CD4-positive, CD25-positive, alpha-beta regulatory T cell (primary cell): ENCODE results near the gene MRPL52. TPM values are rescaled to one million over a fixed set of nuclear protein-coding genes. Genes with fewer than 3 reads are reported as not detected.

ENCODE experiments used
- ATAC-seq, 2 donors: fragments of 150-1000 bp; cut with Tn5 transposase; one replicate each; pipeline ENCODE4 v1.10.0; 2021; ENCODE audit warnings: low read depth in 2 of 2, moderate number of reproducible peaks in 2 of 2, moderate library complexity in 1 of 2
- DNase-seq, 3 donors: peaks; one replicate each; pipeline versions ENCODE4 v3.0.0 to v3.0.0-alpha.2; 2012 to 2022; ENCODE audit warnings: mixed read lengths in 1 of 3
- H3K27ac ChIP-seq: one replicate; pipeline ENCODE4 v1.7.0; 2013; ENCODE audit warnings: mild to moderate bottlenecking, low read length; ENCODE audit not compliant: insufficient read depth, poor library complexity, severe bottlenecking
- H3K27me3 ChIP-seq: one replicate; pipeline ENCODE4 v1.7.0; 2013; ENCODE audit warnings: low read length; ENCODE audit not compliant: control insufficient read depth, insufficient read depth
- H3K36me3 ChIP-seq: one replicate; pipeline ENCODE4 v1.7.0; 2013; ENCODE audit warnings: mild to moderate bottlenecking, low read length, moderate library complexity; ENCODE audit not compliant: control insufficient read depth, insufficient read depth
- H3K4me1 ChIP-seq: 2 replicates; pipeline ENCODE4 v1.7.0; 2013; ENCODE audit warnings: mild to moderate bottlenecking, low read length; ENCODE audit not compliant: insufficient read depth, control insufficient read depth, poor library complexity, severe bottlenecking
- H3K4me3 ChIP-seq: one replicate; pipeline ENCODE4 v1.7.0; 2013; ENCODE audit warnings: low read depth, mild to moderate bottlenecking, low read length, moderate library complexity
- H3K9me3 ChIP-seq, 2 experiments: 1 replicate in 1 of 2; 2 replicates in 1 of 2; pipeline ENCODE4 v1.7.0; 2013; ENCODE audit warnings: low read length in 2 of 2, mild to moderate bottlenecking in 1 of 2, moderate library complexity in 1 of 2; ENCODE audit not compliant: control insufficient read depth in 2 of 2
- H3K27ac Mint-ChIP-seq, 3 donors: one replicate each; pipeline ENCODE4 v1.8.0; 2020 to 2022; ENCODE audit warnings: mild to moderate bottlenecking in 3 of 3, mixed read lengths in 3 of 3, moderate library complexity in 2 of 3
- H3K27me3 Mint-ChIP-seq: one replicate; pipeline ENCODE4 v1.8.0; 2022; ENCODE audit warnings: mild to moderate bottlenecking, mixed read lengths
- H3K36me3 Mint-ChIP-seq: one replicate; pipeline ENCODE4 v1.8.0; 2020; ENCODE audit warnings: mixed read lengths
- H3K4me1 Mint-ChIP-seq, 4 donors: one replicate each; pipeline ENCODE4 v1.8.0; 2020 to 2022; ENCODE audit warnings: mixed read lengths in 4 of 4, mild to moderate bottlenecking in 1 of 4
- H3K4me3 Mint-ChIP-seq, 4 donors: one replicate each; pipeline ENCODE4 v1.8.0; 2020 to 2022; ENCODE audit warnings: mild to moderate bottlenecking in 4 of 4, mixed read lengths in 4 of 4, moderate library complexity in 3 of 4
- H3K9me3 Mint-ChIP-seq, 7 donors: one replicate each; pipeline ENCODE4 v1.8.0; 2020 to 2022; ENCODE audit warnings: mixed read lengths in 7 of 7, mild to moderate bottlenecking in 3 of 7, moderate library complexity in 2 of 7
- polyA plus RNA-seq, 4 donors: library from polyadenylated mRNA; unstranded; fragments of 300-500 nt; fragmentation: Illumina TruSeq; gene quantifications; one replicate each; pipeline ENCODE4 v1.2.3, GENCODE V29; 2021
- total RNA-seq: library from RNA; stranded (reverse); gene quantifications from one replicate; pipeline ENCODE4 v1.2.3, GENCODE V29; 2022

MRPL52 gene
- total and polyA plus RNA-seq, 5 donors from 2014 or later: 35.7 to 148 (median 136) TPM

DNA sequence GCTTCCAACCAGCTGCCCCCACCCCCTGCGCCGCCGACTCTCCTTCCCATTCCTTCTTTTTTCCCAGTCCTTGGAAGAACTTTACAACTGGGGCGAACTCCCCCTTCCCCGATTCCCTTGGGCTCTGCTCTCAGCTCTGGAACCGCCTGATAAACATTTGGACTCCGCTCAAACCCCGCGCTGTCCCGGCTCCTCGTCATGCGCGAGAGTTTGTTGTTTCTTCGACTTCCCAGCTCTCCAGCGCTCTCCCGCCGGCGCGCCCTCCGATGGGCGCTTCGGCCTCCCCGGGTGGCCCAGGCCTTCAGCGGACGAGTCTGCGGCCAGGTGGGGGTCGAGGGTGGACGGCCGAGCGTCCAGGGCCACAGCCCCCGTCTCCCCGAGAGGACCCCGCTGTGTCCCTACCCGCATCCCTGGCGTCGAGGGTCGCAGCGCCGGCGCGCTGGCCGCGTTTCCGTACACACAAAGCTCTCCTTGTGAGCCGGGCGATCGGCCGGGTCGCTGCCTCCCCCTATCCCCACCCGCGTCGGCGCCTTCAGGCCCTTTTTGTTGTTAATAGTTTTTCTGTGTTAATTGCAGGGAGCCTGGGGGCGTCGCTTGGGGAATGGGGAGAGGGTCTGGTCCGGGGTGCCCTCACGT lies 7.5 kb downstream of the MRPL52 start:
- no peak for ATAC-seq

DNA sequence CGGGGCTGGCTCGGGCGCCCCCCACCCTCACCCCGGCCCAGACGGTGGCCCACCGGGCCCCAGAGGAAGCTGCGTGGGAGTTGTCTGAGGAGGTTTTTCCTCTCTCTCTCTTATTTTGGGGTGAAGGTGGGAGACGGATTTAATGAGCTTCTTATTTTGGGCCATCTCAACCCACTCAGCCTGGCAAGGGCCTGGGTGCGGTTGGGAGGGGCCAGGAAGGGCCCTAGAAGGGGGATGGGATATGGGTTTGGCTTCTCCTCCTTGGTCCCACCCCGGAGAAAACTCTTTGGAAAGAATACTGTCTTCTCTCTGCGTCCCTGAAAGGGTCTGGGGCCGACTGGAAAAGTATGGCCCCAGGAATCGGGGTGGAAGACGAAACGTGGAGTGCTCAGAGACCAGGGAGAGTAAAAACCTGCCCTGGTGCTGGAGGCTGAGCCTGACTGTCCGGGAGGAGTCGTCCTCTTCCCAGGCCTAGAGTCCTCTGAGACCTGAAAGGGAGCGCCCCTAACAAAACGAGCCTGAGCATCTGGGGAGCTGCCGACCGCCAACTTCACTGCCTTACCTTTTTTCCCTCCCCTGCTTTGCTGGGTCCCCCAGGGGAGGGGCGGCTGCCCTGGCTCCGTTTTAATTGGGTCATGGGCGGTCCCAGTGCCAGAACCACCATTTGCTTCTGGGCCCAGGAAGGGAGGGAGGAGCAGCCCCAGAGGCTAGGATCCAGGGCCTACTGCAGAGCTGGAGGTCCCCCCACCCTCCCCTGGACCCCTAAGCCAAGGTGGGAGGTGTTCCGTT lies 8.3 kb downstream of the MRPL52 start:
- H3K27ac Mint-ChIP-seq: peak overlapping the region in 2 of 3 donors; percentile 20 to 42
- no peaks in the 10 kb centered on the region for H3K9me3 Mint-ChIP-seq
- H3K36me3 Mint-ChIP-seq: peaks cover 17% of the 10 kb centered on the region
- no peaks in the 10 kb centered on the region for H3K27me3 ChIP-seq
- DNase-seq: no peak
- H3K4me1 ChIP-seq: peaks cover 11% of the 10 kb centered on the region
- H3K4me3 Mint-ChIP-seq: peak overlapping the region in 1 of 4 donors; percentile 65
- peaks cover 23% of the 10 kb centered on the region for H3K27me3 Mint-ChIP-seq
- H3K36me3 ChIP-seq: peaks cover 13% of the 10 kb centered on the region
- peaks cover 0 to 27% (median 1%) of the 10 kb centered on the region in 4 donors for H3K4me1 Mint-ChIP-seq
- H3K27ac ChIP-seq: no peak overlapping the region
- no peak overlapping the region for H3K4me3 ChIP-seq
- no peaks in the 10 kb centered on the region for H3K9me3 ChIP-seq
- no peak for ATAC-seq

More for the DNA sequence above, 7.5 kb downstream of the MRPL52 start:
- no peaks in the 10 kb centered on the region for H3K9me3 ChIP-seq
- H3K4me1 ChIP-seq: peaks cover 11% of the 10 kb centered on the region
- Mint-ChIP-seq H3K9me3 (no peaks in the 10 kb centered on the region), H3K4me1 (peaks cover 0 to 27% (median 1%) of the 10 kb centered on the region in 4 donors), H3K4me3 (peak overlapping the region; percentile 47 to 89 (median 72)), H3K36me3 (peaks cover 17% of the 10 kb centered on the region), H3K27me3 (peaks cover 23% of the 10 kb centered on the region), H3K27ac (peak overlapping the region; percentile 84 to 97 (median 90))
- H3K4me3 ChIP-seq: no peak overlapping the region
- DNase-seq: no peak
- peaks cover 13% of the 10 kb centered on the region for H3K36me3 ChIP-seq
- H3K27ac ChIP-seq: no peak overlapping the region
- H3K27me3 ChIP-seq: no peaks in the 10 kb centered on the region

DNA sequence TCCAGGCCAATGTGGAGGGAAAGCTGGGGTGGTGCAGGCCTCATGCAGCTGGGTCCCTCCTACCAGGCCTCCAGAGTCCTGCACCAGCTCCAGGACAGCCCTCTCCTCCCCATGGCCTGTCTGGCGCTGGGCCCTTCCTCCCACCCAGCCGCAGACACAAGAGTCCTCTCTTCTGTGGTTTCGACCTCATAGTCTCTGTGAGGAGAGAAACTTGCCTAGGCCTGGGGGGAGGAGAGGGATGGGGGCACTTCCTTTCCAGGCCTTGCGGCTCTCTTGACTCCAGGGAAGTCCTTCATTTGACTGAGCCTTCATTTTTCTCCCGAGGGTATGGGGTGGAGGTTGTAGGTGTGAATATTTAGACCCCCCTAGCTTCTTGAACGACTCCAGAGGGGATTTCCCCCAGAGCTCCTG lies 8.9 kb downstream of the MRPL52 start:
- no peak overlapping the region for H3K27ac Mint-ChIP-seq
- H3K36me3 Mint-ChIP-seq: peaks cover 17% of the 10 kb centered on the region
- Histone ChIP-seq H3K36me3 (peaks cover 7% of the 10 kb centered on the region), H3K4me3 (no peak overlapping the region), H3K27me3 (no peaks in the 10 kb centered on the region), H3K4me1 (peaks cover 11% of the 10 kb centered on the region), H3K27ac (no peak overlapping the region), H3K9me3 (no peaks in the 10 kb centered on the region)
- H3K9me3 Mint-ChIP-seq: no peaks in the 10 kb centered on the region
- DNase-seq: no peak
- ATAC-seq: no peak
- no peak overlapping the region for H3K4me3 Mint-ChIP-seq
- peaks cover 23% of the 10 kb centered on the region for H3K27me3 Mint-ChIP-seq
- peaks cover 0 to 24% (median 1%) of the 10 kb centered on the region in 4 donors for H3K4me1 Mint-ChIP-seq

DNA sequence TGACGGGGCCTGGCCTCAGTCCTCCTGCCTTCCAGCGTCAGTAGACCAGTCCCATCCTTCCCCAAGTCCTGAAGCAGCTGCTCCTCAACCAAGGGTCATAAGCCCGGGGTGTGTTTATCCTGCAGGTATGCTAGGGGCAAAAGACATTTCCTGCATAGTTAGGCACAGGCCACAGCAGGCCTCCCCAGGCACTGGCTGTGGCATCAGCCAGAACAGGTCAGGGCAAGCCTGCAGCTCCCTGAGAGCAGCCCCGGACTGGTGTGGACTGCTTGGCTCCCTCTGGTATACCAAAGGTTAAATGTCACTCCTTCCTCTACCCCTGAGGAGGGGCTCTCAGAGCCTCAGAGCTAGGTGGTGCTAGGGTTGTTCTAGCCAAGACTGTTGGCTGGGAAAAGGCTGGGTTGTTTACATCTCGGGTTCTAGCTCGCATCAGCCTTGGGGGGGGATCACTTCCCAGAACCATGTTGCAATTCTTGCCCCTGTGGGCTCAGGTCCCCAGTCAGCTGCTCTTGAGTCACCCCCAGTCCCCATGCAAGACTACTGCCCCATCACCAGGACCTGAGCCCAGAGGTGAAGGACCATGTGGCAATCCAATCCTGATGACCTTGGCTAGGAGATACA lies 9.6 kb downstream of the MRPL52 start:
- DNase-seq: no peak
- peak overlapping the region in 1 of 4 donors; percentile 50 for H3K4me3 Mint-ChIP-seq
- Histone ChIP-seq H3K27me3 (no peaks in the 10 kb centered on the region), H3K27ac (no peak overlapping the region), H3K4me3 (no peak overlapping the region), H3K9me3 (no peaks in the 10 kb centered on the region), H3K4me1 (peaks cover 11% of the 10 kb centered on the region), H3K36me3 (peaks cover 2% of the 10 kb centered on the region)
- no peak for ATAC-seq
- H3K9me3 Mint-ChIP-seq: no peaks in the 10 kb centered on the region
- H3K27ac Mint-ChIP-seq: no peak overlapping the region
- H3K4me1 Mint-ChIP-seq: peaks cover 0 to 23% (median 1%) of the 10 kb centered on the region in 4 donors
- H3K27me3 Mint-ChIP-seq: peaks cover 25% of the 10 kb centered on the region
- peaks cover 12% of the 10 kb centered on the region for H3K36me3 Mint-ChIP-seq

DNA sequence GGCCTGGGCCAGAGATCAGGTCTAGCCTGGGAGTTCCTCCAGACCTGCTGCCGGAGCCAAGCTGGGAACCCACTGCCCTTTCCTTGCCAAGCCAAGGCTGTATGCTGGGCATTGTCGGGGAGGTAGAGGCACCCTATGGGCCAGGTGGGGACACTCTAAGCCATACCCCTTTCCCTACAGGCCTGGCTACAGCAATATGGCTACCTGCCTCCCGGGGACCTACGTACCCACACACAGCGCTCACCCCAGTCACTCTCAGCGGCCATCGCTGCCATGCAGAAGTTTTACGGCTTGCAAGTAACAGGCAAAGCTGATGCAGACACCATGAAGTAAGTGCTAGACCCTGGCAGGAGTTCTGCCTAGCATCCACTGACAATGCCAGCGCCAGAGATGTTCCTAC lies 11.6 kb downstream of the MRPL52 start:
- Histone ChIP-seq H3K9me3 (no peaks in the 10 kb centered on the region), H3K27me3 (no peaks in the 10 kb centered on the region), H3K36me3 (no peaks in the 10 kb centered on the region), H3K4me1 (peaks cover 11% of the 10 kb centered on the region), H3K27ac (no peak overlapping the region), H3K4me3 (no peak overlapping the region)
- Mint-ChIP-seq H3K4me3 (no peak overlapping the region), H3K9me3 (no peaks in the 10 kb centered on the region), H3K4me1 (peaks cover 0 to 13% (median 0%) of the 10 kb centered on the region in 4 donors), H3K27me3 (peaks cover 29% of the 10 kb centered on the region), H3K36me3 (no peaks in the 10 kb centered on the region), H3K27ac (no peak overlapping the region)
- DNase-seq: no peak
- ATAC-seq: no peak

DNA sequence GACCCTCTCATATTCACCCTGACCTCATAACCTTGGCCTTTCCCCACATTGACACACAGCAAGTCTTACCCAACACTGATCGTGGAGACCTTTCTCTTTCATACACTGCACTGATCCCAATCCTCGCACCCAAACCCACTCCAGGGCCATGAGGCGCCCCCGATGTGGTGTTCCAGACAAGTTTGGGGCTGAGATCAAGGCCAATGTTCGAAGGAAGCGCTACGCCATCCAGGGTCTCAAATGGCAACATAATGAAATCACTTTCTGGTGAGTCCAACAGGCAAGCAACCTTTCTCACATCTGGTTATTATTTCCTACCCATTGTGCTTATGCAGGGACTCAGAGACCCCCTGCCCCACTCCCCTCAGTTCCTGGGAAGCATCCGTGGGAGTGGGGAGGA lies 12.1 kb downstream of the MRPL52 start:
- no peaks in the 10 kb centered on the region for H3K36me3 Mint-ChIP-seq
- H3K4me3 ChIP-seq: no peak overlapping the region
- no peak overlapping the region for H3K4me3 Mint-ChIP-seq
- no peak overlapping the region for H3K27ac ChIP-seq
- H3K27me3 Mint-ChIP-seq: peaks cover 30% of the 10 kb centered on the region
- ATAC-seq: no peak
- H3K36me3 ChIP-seq: no peaks in the 10 kb centered on the region
- no peak for DNase-seq
- H3K27ac Mint-ChIP-seq: peak overlapping the region in 1 of 3 donors; percentile 39
- no peaks in the 10 kb centered on the region for H3K9me3 ChIP-seq
- H3K27me3 ChIP-seq: no peaks in the 10 kb centered on the region
- H3K4me1 ChIP-seq: peaks cover 11% of the 10 kb centered on the region
- H3K4me1 Mint-ChIP-seq: peaks cover 0 to 11% (median 0%) of the 10 kb centered on the region in 4 donors
- no peaks in the 10 kb centered on the region for H3K9me3 Mint-ChIP-seq

DNA sequence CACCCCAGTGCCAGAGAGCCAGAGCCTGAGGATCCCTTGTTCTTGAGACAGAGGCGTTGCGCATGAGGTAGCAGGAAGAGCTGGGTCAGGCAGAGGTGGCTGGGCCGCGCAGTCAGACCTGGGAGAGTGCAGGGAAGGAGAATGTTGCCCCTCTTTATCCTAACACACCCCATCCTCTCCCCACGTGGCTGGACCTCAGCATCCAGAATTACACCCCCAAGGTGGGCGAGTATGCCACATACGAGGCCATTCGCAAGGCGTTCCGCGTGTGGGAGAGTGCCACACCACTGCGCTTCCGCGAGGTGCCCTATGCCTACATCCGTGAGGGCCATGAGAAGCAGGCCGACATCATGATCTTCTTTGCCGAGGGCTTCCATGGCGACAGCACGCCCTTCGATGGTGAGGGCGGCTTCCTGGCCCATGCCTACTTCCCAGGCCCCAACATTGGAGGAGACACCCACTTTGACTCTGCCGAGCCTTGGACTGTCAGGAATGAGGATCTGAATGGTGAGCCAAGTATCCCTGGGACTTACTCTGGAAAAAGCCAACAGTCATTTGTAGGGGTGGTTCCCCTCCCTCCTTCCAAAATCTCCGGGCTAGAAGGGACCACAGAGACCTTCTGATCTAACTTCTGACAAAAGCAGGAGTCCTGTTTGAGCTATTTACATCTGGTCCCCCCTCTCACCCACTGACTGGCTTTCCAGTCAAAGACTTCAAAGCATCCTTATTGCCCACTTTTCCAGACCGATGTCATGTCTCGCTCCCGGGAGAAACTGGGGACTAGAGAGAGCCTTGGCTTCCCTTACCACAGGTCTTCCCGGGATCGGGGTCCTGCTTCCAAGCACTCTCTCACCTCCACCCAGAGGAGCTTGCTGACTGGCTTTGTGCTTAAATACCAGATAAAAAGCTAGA lies 12.8 kb downstream of the MRPL52 start:
- Mint-ChIP-seq H3K27ac (peak overlapping the region in 1 of 3 donors; percentile 59), H3K9me3 (no peaks in the 10 kb centered on the region), H3K4me1 (peaks cover 0 to 5% (median 0%) of the 10 kb centered on the region in 4 donors), H3K4me3 (no peak overlapping the region), H3K27me3 (peaks cover 30% of the 10 kb centered on the region), H3K36me3 (no peaks in the 10 kb centered on the region)
- H3K4me1 ChIP-seq: peaks cover 5% of the 10 kb centered on the region
- no peaks in the 10 kb centered on the region for H3K9me3 ChIP-seq
- DNase-seq: no peak
- no peak overlapping the region for H3K4me3 ChIP-seq
- no peak overlapping the region for H3K27ac ChIP-seq
- no peak for ATAC-seq
- H3K27me3 ChIP-seq: no peaks in the 10 kb centered on the region
- no peaks in the 10 kb centered on the region for H3K36me3 ChIP-seq
